ENCODE data around the gene ZG16. TPM values are rescaled to one million over a fixed set of nuclear protein-coding genes. Genes with fewer than 3 reads are reported as not detected.
"Not testable (repeated sequence)": the region's sequence is repeated elsewhere in the genome, so short reads cannot be mapped to it uniquely, and the experiment has no call there.

The ZG16 gene
- total RNA-seq (not detected), polyA plus RNA-seq (under 1 TPM; 0.04 to 0.08 TPM)
- long read RNA-seq, donor 1 = 0 reads
- long read RNA-seq, donor 2 = 0 reads
- long read RNA-seq, donor 3 = 0 reads

GRCh38 chr16:29777576-29778350 lies at the start of gene ZG16:
Gene ZG16, plus strand, starts transcription at chr16:29778256. Its CDS starts 1,011 bp downstream, at chr16:29779267.
- no peak within 1 kb of the TSS for H3K4me3 ChIP-seq
- ATAC-seq (no peak), DNase-seq (no peak)
- no peak for TF ChIP-seq POLR2A (IDR thresholded peaks at IDR 0.05)
- TF ChIP-seq CTCF (IDR thresholded peaks at IDR 0.05) = no peak
- H3K4me1 ChIP-seq = no peaks in the 10 kb centered on the region
- intact Hi-C loops (cut with DNase I) = loop anchor here in 2 of 10 donors (2.0 to 10.0 kb wide), 2 partner anchors 53 to 83 kb away; no protein-coding TSS in a partner anchor
- H3K27ac ChIP-seq = no peak within 1 kb of the TSS
- WGBS, 4 donors = 64 to 80% (median 76%) methylated on average over 9 to 10 of the region's 10 CpGs
- H3K27me3 ChIP-seq = peaks cover 0 to 6% (median 0%) of the 10 kb centered on the region in 9 donors
- H3K9me3 ChIP-seq = no peaks in the 10 kb centered on the region
- H3K36me3 ChIP-seq = no peaks in the 10 kb centered on the region

GRCh38 chr16:29729116-29729521 lies 48.9 kb upstream of the ZG16 start:
- no peaks in the 10 kb centered on the region for H3K36me3 ChIP-seq
- TF ChIP-seq POLR2A (IDR thresholded peaks at IDR 0.05) (no peak), CTCF (IDR thresholded peaks at IDR 0.05) (peak; percentile 25 to 68 (median 46))
- H3K27ac ChIP-seq = no peak overlapping the region
- peak overlapping the region in 3 of 12 donors; percentile 13 to 29 (median 19) for H3K4me3 ChIP-seq
- DNase-seq (no peak), ATAC-seq (peak in 3 of 4 donors; percentile 38 to 69 (median 47))
- peaks cover 0 to 2% (median 0%) of the 10 kb centered on the region in 9 donors for H3K27me3 ChIP-seq
- 18 to 44% (median 33%) methylated on average over 6 of the region's 6 CpGs for WGBS, 4 donors
- intact Hi-C loops (cut with DNase I) = no loop called here
- no peaks in the 10 kb centered on the region for H3K9me3 ChIP-seq
- peaks cover 0 to 7% (median 0%) of the 10 kb centered on the region in 12 donors for H3K4me1 ChIP-seq

GRCh38 chr16:29730649-29731048 lies 47.4 kb upstream of the ZG16 start:
- Histone ChIP-seq H3K36me3 (no peaks in the 10 kb centered on the region), H3K4me1 (peaks cover 0 to 7% (median 0%) of the 10 kb centered on the region in 12 donors), H3K9me3 (no peaks in the 10 kb centered on the region), H3K27ac (no peak overlapping the region), H3K27me3 (peaks cover 0 to 11% (median 0%) of the 10 kb centered on the region in 9 donors), H3K4me3 (no peak overlapping the region)
- no peak for TF ChIP-seq CTCF (IDR thresholded peaks at IDR 0.05)
- no peak for ATAC-seq
- intact Hi-C loops (cut with DNase I) = no loop called here
- WGBS, 4 donors = 66 to 74% (median 73%) methylated on average over 7 of the region's 7 CpGs
- DNase-seq = no peak

GRCh38 chr16:29731768-29732601 lies 46.1 kb upstream of the ZG16 start:
- H3K4me1 ChIP-seq; H3K36me3 ChIP-seq; H3K9me3 ChIP-seq; intact Hi-C loops (cut with DNase I); ATAC-seq; DNase-seq; H3K27ac ChIP-seq; H3K4me3 ChIP-seq: not testable (repeated sequence)
- 78 to 84% (median 82%) methylated on average over 13 of the region's 13 CpGs for WGBS, 4 donors
- peaks cover 0 to 11% (median 0%) of the 10 kb centered on the region in 9 donors for H3K27me3 ChIP-seq
